ENCODE data around the gene KCNJ4.
"Not testable (repeated sequence)": the region's sequence is repeated elsewhere in the genome, so short reads cannot be mapped to it uniquely, and the experiment has no call there.

The KCNJ4 gene

DNA sequence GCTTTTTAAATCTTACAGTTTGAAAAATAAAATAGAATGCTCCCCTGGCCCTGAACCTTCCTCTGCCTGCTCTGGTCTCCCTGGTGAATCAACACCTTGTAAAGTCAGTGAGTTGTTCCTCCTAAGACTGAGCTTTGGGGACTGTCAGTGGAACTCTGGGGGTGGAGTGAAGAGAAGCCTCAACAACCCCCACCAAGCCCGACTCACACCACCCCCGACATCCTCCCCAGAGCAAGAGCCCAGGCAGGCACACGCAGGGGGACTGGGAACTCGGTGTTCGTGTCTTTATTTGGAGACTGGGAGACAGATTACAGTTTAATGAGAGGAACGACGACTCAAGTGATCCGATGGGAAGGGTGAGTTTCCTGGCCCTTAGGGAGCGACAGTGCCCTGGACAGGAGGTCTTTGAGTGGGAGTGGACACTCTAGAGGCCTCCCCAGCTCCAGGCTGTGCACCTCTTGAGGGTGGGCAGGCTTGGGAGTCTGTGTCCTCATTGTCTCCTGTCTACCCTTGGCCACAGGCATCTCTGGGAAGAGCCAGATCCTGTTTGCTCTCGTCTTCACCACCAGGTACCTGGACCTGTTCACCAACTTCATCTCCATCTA lies 19.1 kb upstream of the KCNJ4 start:
- no peak for DNase-seq (ENCODE audit: insufficient read length, low spot score)
- no peak for FAIRE-seq

DNA sequence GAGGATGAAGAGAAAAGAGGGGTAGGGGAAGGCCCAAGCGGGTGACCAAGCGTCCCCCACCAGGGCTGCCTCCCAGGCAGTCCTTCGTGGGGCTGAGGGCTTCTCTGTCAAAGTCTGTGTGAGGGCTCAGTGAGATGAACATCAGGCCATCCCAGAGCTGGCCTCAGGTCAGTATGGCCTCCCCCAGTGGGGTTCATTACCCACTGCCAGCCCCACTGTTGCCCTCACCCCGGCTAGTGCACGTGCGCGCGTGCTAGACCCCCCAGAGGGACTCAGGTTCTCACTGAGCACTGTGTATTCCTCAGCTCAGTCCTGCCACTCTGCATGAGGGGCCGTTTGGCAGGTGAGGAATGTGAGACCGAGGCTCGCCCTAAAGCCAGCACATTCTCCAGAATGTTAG lies 16.2 kb upstream of the KCNJ4 start:
- FAIRE-seq (no peak), DNase-seq (ENCODE audit: insufficient read length, low spot score) (no peak)

DNA sequence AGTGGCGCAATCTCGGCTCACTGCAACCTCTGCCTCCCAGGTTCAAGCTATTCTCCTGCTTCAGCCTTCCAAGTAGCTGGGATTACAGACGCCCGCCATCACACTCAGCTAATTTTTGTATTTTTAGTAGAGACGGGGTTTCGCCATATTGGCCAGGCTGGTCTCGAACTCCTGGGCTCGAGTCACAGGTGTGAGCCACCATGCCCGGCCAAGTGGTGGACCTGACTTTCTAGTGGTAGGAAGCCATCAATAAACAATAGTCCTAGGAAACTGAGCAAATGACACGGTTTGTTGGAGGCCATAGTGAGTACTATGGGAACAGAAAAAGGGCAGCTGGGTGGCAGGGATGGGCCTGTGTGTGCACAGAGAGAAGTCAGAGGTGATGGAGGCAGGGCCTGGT lies 15.2 kb upstream of the KCNJ4 start:
- not testable (repeated sequence) for FAIRE-seq; DNase-seq (ENCODE audit: insufficient read length, low spot score)

DNA sequence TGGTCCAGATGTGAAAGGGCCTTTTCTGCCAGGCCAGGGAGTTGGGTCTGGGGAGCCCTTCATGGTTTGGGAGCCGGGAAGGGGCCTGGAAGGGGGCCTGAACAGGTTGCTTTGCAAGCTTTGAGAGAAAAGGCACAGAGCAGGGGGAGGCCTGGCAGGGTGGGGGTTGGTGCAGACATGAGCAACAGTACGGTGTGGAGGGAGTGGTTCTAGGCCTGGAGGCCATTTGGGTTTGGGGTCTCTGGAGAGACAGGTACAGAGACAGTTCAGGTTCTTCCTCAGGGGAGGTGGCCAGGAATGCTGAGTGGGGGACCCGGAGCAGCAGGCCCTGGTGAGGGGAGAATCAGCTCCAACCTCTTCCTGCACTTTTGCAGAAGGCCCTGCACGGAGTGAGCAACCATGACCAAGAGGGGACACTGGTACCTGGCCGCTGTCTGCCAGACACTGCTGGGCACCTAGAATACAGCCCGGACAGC lies 14.3 kb upstream of the KCNJ4 start:
- FAIRE-seq = no peak
- DNase-seq (ENCODE audit: insufficient read length, low spot score) = no peak

DNA sequence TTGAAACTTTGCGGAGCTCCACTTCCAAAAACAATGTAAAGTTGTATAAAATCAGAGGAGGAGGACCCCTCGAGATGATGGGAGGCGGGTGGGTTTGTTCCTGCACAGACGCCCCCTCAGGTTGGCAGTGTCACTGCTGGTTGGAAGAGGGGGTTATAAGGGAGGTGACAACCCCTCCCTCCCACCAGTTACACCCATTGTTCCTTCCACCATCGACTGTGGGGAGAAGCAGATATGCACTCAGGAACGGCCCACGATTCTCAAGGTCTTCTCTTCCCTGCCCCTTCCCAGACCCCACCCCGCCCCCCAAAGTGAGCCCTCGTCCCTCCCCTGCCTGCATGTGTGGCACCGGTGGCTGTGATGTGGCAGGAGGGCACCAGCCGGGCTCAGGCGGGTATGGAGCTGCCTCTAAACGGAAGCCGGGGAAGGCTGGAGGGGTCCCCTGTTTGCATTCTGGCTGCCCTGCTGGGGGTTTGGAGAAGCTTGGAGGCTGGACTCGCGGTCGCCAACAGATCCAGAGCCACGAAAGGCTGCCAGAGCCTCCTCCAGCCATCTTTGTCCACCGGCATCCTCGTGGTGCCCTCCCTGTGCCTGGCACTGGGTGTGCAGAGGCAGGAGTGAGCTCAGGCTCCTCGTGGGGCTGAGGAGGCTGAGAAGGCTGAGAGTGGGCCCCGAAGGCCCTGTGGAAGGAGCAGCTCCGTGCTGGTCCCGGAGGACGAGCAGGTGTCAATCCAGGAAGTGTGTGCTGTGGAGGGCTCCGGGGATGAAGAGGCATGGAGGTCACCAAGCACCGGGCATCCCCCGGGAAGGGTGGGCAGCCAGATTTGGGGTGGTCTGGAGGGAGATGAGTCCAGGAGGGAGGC lies 13.7 kb upstream of the KCNJ4 start:
- FAIRE-seq (no peak), DNase-seq (ENCODE audit: insufficient read length, low spot score) (no peak)

DNA sequence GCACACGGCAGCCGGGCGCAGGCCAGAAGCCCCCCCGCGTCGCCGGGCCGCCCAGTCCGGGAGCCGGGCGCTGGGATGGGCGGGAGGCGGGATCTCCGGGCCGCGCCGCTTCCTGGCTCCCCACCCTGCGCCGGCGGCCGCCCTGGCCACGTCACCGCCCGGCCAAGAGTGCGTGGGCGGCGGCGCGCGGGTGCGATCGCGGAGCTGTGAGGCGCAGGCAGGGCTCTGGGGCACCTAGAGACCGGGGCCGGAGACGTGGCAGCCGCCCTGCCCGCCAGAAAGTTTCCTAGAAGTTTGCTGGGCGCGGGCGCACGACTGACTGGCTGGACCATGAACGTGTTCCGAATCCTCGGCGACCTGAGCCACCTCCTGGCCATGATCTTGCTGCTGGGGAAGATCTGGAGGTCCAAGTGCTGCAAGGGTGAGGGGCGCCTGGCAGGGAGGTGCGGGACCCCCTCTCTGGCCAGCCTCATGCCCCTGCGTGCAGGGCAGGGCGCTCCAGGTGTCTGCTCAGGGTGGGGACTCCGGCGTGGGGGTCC lies 13.0 kb upstream of the KCNJ4 start, which contains the start of gene KDELR3:
KDELR3 (plus strand) TSS at position 193 of the 539 bp plus-strand sequence; CDS start at position 331, 138 bp downstream.
- no peak for FAIRE-seq
- DNase-seq (ENCODE audit: insufficient read length, low spot score) = peak; percentile 69

DNA sequence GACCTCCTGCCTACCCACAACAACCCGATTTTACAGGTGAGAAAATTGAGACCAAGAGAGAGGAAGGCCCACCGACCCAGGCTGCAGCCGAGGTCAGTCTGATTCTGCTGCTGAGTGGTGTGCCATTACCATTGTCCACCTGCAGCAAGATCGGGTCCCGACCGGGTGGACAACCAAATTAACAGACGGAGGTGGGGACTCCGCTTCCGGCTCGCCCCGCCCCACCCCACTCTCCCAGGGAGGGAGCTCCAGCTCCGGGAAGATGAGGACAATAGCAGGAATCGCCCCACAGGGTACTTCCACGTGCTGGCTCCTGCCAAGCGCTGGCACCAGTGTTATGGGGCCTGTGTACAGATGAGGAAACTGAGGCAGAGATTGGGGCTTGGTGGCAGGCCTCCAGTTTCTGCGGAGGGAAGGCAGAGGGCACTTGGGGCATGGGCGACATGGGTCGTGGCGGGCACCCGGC lies 12.5 kb upstream of the KCNJ4 start:
- FAIRE-seq = no peak

DNA sequence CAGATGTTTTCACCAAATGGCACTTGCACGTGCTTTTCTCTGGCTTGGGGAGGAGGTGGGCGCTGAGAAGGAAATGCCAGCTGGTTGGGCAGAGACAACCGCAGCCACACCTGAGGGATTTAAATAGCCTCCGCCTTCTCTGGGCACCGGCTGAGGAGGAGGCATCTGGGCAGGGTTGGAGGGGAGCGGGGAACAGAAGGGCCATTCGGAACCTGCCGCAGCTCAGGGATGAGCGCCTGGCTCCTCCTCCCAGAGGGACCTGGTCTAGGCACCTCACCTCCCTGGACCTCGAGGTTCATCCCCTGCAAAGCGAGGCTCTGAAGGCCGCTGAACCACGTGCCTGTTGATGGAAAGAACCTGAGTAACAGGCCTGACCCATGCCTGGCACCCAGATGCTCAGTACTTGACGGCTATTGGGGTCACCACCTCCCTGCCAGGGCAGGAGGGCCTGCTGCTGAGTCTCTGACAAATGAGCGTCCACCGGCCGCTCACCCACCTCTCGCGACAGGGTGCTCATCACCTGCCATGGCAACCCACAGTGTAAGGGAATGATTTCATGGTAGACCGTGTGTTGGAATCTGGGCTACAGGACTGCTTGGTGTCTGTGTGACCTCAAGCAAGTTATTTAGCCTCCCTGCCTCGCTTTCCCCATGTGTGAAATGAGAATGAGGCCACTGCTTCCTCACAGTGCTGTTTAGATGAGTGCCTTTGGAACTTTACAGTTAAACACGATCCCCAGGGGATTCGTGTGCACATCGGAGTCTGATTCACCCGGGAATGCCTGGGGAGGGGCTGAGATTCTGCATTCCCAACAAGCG lies 10.9 kb upstream of the KCNJ4 start:
- DNase-seq (ENCODE audit: insufficient read length, low spot score) (no peak), FAIRE-seq (no peak)

More for the DNA sequence above, 12.5 kb upstream of the KCNJ4 start:
- DNase-seq (ENCODE audit: insufficient read length, low spot score) = no peak

DNA sequence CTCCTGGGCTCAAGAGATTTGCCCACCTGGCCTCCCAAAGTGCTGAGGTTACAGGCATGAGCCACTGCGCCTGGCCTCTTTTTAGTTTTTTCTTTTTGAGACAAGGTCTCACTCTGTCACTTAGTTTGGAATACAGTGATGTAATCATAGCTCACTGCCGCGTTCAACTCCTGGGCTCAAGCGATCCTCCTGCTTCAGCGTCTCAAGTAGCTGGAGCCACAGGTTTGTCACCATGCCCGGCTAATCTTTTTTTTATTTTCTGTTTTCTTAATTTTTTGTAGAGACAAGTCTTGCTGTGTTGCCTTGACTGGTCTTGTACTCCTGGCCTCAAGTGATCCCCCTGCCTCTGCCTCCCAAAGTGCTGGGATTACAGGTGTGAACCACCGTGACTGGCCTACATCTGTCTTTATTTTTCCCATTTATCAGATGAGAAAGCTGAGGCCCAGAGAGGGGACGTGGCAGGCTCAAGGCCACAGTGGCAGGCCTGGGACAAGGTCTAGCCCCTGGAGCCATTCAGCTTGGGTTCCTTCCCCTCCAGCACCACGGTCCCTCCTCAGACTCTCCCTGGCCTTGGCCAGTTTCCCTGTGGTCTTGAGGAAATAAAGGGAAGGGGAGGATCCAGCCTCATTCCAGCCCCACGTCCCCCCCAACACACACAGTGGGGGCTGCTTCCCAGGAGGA lies 10.1 kb upstream of the KCNJ4 start:
- DNase-seq (ENCODE audit: insufficient read length, low spot score) (no peak), FAIRE-seq (no peak)

DNA sequence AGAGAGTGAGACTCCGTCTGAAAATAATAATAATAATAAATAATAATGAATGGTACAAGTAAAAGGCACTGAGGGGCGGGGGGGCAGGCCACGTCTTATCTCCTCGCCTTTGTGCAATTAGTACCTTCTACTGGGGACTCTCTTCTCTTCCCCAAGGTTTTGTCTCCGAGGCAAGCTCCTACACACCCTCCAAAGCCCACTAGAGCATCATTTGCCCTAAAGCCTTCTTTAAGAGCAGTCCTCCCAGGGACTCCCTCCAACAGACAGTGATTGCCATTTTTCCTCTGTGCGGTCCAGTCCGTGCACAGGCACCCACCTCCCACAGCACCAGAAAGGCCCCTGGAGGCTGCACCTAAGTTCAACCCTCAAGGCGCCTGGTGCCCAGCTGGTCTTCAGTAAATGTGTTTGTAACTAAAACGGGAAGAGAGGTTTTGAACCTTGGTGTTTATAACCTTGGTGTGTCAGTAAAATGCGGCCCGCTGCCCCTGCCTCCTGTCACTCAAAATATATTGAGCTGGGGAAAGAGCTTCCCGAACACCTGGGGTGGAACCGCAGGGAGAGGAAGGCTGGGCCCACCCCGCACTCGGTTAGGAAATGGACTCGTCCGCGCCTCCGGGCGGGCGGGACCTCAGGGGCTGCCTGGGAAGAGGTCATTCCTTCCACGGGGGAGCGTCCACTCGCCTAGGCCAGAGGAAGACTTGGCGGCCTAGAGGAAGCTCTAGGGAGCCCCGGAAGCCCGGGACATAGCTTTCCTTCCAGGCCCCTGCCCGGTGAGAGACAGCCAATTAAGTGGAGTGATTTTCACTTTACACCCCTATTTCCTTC lies 8.2 kb upstream of the KCNJ4 start:
- no peak for FAIRE-seq
- no peak for DNase-seq (ENCODE audit: insufficient read length, low spot score)

DNA sequence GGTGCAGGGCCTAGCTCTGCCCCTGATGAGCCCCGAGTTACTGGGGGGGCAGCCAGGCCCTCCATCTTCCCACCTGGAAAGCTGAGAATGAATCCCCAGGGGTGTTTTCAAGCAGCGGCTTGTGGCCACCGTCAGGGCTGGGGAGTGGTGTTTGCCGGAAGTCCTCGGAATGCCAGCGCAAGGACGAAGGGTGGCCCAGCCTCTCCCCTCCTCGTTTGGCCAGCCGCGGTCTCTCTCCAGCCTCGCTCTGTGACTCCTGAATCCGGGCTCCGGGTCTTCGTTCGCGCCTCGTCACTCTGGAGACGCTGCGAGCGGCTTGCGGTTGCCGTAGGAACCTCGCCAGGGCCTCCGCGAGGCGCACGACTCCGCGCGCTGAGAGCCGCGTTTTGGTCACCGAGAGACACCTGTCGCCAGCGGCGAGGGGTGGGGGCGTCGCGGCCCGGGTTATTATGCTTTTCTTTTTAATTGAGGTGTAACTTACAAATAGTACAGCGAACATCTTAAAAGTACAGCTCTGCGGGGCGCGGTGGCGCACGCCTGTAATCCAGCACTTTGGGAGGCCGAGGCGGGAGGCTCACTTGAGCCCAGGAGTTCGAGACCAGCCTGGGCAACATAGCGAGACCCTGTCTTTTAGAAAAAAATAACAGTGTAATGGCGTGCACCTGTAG lies 6.5 kb upstream of the KCNJ4 start:
- no peak for FAIRE-seq
- DNase-seq (ENCODE audit: insufficient read length, low spot score) = no peak

DNA sequence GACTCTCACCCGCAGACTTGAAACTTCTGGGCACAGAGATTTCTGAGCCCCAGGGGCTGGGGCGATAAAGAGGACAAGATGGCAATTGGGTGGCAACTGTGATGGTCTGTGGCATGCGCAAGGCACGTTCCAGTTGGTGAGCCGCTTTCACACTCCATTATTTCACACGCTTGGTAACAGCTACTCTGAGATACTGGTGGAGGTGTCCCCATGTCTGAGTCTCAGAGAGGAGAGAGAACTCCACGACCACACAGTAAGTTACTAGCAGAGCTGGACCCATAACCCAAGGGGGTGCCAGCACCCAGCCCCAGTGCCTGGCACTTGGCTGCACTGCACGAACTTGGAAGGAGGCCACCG lies 6.0 kb upstream of the KCNJ4 start:
- FAIRE-seq (no peak), DNase-seq (ENCODE audit: insufficient read length, low spot score) (no peak)

DNA sequence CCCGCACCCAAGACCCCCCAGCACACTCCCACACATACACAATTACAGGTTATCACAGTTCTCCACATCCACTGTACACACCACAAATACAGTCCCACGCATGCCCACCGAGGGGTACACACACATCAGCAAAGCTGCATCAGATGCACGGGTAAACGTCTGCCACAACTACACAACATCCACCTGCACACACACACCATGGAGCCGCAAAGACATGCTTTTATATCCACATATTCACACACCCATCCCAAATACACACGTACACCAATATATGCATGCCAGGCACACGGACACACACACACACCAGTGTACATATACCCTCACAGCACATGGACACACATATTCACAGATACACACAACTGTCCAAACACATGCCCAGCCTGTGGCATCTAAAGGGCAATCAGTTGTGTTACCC lies 5.4 kb upstream of the KCNJ4 start:
- DNase-seq (ENCODE audit: insufficient read length, low spot score) (no peak), FAIRE-seq (no peak)

DNA sequence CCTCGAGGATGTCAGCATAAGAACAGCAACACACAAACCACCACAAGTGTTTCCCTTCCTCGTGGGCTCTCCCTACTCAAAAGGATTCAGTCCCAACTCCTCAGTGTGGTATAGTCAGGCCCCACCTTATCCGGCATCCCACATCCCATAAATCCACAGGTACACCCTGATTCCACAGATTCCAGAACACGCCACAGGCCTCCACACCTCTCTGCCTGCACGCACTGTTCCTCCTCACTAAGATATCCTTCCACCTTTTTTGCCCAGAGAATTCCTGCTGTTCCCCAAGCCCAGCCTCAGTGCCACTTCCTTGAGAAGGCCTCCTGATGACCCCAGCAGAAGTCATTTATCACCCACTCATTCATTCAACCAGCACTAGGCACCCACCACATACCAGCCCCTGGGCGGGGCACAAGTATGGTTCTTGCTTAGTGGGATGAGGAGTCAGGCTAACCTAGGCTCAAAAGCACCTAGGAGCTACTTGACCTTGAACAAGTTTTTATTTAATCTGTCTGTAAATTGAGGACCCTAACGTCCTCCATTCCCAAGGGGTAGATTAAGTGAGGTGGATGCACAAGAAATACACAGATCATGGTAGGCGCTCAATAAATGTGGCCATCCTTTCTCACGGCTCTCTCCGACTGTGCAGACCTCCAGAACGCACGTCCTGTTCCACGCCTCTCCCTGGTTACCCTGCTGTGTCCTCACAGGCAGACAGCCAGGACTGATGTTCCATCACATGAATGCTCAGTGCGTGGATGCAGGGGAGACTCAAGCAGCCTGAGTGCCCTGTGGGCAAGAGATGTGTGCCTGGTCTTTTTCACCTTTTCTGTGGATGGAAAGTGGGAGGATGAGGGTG lies 2.1 kb upstream of the KCNJ4 start:
- DNase-seq (ENCODE audit: insufficient read length, low spot score) = no peak
- no peak for FAIRE-seq

DNA sequence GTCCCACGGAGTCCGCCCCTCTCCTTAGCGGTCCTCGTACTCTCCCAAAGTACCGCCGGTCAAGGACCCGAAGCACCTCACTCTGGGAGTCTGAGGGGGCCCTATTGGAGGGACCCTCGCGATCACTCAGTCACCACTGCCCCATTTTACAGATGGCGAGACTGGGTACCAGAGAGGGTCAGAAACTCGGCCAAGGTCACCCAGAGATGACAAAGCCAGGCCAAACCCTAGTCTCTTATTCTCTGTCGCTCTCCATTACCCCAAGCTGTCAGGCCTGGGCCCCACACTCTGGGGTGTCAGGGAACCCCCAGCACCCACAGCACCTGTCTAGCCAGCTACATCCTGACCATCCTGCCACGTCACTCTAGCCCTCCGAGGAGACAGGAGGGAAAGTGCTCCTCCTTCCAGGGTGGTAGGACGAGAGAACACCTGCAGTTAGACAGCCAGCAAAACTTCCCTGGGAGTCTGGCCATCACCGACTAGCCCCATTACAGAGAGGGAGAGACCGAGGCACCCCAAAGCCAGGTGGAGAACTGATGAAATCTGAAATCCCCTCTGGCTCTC lies 1.4 kb upstream of the KCNJ4 start:
- FAIRE-seq (no peak), DNase-seq (ENCODE audit: insufficient read length, low spot score) (no peak)

DNA sequence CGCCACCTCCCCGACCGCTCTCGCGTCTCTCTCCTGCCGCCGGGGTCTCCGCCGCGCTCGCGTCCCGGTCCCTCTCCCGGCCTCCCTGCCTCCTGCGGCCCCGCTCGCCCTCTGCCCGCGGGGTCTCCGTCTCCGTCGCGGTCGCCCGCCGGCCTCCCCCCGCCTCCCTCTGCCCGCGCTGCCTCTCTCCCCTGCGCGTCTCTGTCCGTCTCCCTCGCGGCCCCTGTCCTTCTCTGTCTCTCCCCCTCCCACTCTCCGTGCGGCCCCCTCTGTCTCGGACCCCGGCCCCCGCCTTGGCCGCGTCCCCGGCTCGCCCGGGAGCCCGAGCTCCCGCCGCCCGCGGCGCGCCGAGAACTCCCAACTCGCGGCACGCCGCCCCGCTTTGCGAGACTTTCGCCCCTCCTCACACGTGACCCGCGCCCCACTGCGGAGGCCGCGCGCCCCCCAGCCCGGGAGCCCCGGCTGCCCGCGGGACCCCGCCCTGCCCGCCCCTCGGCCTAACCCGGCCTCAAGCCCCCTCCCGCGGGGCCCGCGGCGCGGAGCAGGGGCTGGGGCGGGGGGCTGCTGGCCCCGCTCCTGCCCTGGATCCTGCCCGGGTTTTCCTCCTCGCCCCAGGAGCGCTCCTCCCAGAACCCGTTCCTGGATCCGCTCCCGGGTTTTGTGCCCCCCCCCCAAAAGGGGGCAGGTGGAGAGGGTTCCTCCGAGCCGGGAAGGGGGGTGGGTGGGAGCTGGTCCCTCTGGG lies 702 bp upstream of the KCNJ4 start:
- DNase-seq (ENCODE audit: insufficient read length, low spot score) = no peak

More for the DNA sequence above, 702 bp upstream of the KCNJ4 start:
- FAIRE-seq = no peak
